H9 (cell line): ENCODE data around the gene CD59. TPM values are rescaled to one million over a fixed set of nuclear protein-coding genes. Genes with fewer than 3 reads are reported as not detected.

Source experiments
- DNase-seq: peaks from one replicate; pipeline ENCODE4 v3.0.0-alpha.2; 2017
- H2AFZ ChIP-seq: one replicate; pipeline ENCODE4 v1.6.1; 2013; ENCODE audit warnings: mild to moderate bottlenecking, low read length, control low read depth, moderate library complexity
- H2AK5ac ChIP-seq: 2 replicates; pipeline ENCODE4 v1.6.1; 2013; ENCODE audit warnings: low read length, control low read depth, mixed read lengths; ENCODE audit not compliant: insufficient read length
- H2BK120ac ChIP-seq: one replicate; pipeline ENCODE4 v1.6.1; 2013; ENCODE audit warnings: low read depth, mild to moderate bottlenecking, low read length, control low read depth, inconsistent platforms; ENCODE audit not compliant: poor library complexity, severe bottlenecking
- H2BK12ac ChIP-seq: 2 replicates; pipeline ENCODE4 v1.6.1; 2013; ENCODE audit warnings: low read length, control low read depth, mixed read lengths, low read depth; ENCODE audit not compliant: insufficient read length
- H2BK15ac ChIP-seq: 2 replicates; pipeline ENCODE4 v1.6.1; 2013; ENCODE audit warnings: low read depth, low read length, control low read depth
- H2BK20ac ChIP-seq: one replicate; pipeline ENCODE4 v1.6.1; 2013; ENCODE audit warnings: low read depth, mild to moderate bottlenecking, low read length, control low read depth, inconsistent platforms; ENCODE audit not compliant: poor library complexity, severe bottlenecking
- H2BK5ac ChIP-seq: 2 replicates; pipeline ENCODE4 v1.6.1; 2013; ENCODE audit warnings: low read length, control low read depth, mixed read lengths; ENCODE audit not compliant: insufficient read length
- H3K14ac ChIP-seq: 2 replicates; pipeline ENCODE4 v1.6.1; 2013; ENCODE audit warnings: low read length, control low read depth; ENCODE audit not compliant: insufficient read depth
- H3K18ac ChIP-seq: 2 replicates; pipeline ENCODE4 v1.6.1; 2013; ENCODE audit warnings: low read depth, mild to moderate bottlenecking, mixed read lengths, low read length, control low read depth; ENCODE audit not compliant: insufficient read length
- H3K23ac ChIP-seq: 2 replicates; pipeline ENCODE4 v1.6.1; 2013; ENCODE audit warnings: low read length, control low read depth, mixed read lengths, low read depth; ENCODE audit not compliant: insufficient read length
- H3K23me2 ChIP-seq: 2 replicates; pipeline ENCODE4 v1.6.1; 2013; ENCODE audit warnings: low read depth, mild to moderate bottlenecking, mixed read lengths, low read length, control low read depth; ENCODE audit not compliant: insufficient read length, poor library complexity, severe bottlenecking
- H3K27ac ChIP-seq: 2 replicates; pipeline ENCODE4 v1.5.1; 2013; ENCODE audit warnings: low read length, control low read depth, mixed read lengths, low read depth; ENCODE audit not compliant: insufficient read length
- H3K27me3 ChIP-seq: 2 replicates; pipeline ENCODE4 v1.6.1; 2013; ENCODE audit warnings: low read length, control low read depth, inconsistent platforms; ENCODE audit not compliant: insufficient read depth
- H3K4ac ChIP-seq: 2 replicates; pipeline ENCODE4 v1.6.1; 2013; ENCODE audit warnings: low read depth, mild to moderate bottlenecking, control low read depth, inconsistent platforms, low read length, moderate library complexity
- H3K4me1 ChIP-seq: 2 replicates; pipeline ENCODE4 v1.6.1; 2013; ENCODE audit warnings: low read length, control low read depth, inconsistent platforms; ENCODE audit not compliant: insufficient read depth
- H3K4me2 ChIP-seq: 2 replicates; pipeline ENCODE4 v1.6.1; 2013; ENCODE audit warnings: low read length, control low read depth, mixed read lengths; ENCODE audit not compliant: insufficient read length, insufficient read depth
- H3K56ac ChIP-seq: 2 replicates; pipeline ENCODE4 v1.6.1; 2013; ENCODE audit warnings: low read depth, mild to moderate bottlenecking, mixed read lengths, low read length, control low read depth; ENCODE audit not compliant: insufficient read length
- H3K79me1 ChIP-seq: 2 replicates; pipeline ENCODE4 v1.6.1; 2013; ENCODE audit warnings: low read depth, mild to moderate bottlenecking, moderate library complexity, low read length, control low read depth, inconsistent platforms; ENCODE audit not compliant: insufficient read depth, poor library complexity, severe bottlenecking
- H3K79me2 ChIP-seq: 2 replicates; pipeline ENCODE4 v1.6.1; 2013; ENCODE audit warnings: low read length, control low read depth, inconsistent platforms; ENCODE audit not compliant: insufficient read depth
- H3K9ac ChIP-seq: 2 replicates; pipeline ENCODE4 v1.6.1; 2013; ENCODE audit warnings: low read length, control low read depth, mixed read lengths; ENCODE audit not compliant: insufficient read length; ENCODE audit errors: extremely low read depth
- H3K9me3 ChIP-seq: one replicate; pipeline ENCODE4 v1.6.1; 2013; ENCODE audit warnings: low read depth, low read length, inconsistent platforms; ENCODE audit not compliant: control insufficient read depth
- H3T11ph ChIP-seq: one replicate; pipeline ENCODE4 v1.6.1; 2013; ENCODE audit warnings: mild to moderate bottlenecking, low read length, control low read depth, inconsistent platforms
- H4K20me1 ChIP-seq: one replicate; pipeline ENCODE4 v1.6.1; 2013; ENCODE audit not compliant: control insufficient read depth, insufficient read length, insufficient read depth
- H4K5ac ChIP-seq: 2 replicates; pipeline ENCODE4 v1.6.1; 2013; ENCODE audit warnings: low read depth, mild to moderate bottlenecking, mixed read lengths, low read length, control low read depth; ENCODE audit not compliant: insufficient read length
- H4K8ac ChIP-seq: replicated peaks from 2 replicates; pipeline ENCODE4 v1.6.1; 2013; ENCODE audit warnings: low read length, control low read depth, mixed read lengths, low read depth; ENCODE audit not compliant: insufficient read length
- H4K91ac ChIP-seq: 2 replicates; pipeline ENCODE4 v1.6.1; 2013; ENCODE audit warnings: low read depth, mild to moderate bottlenecking, moderate library complexity, mixed read lengths, low read length, control low read depth; ENCODE audit not compliant: insufficient read length
- H3K27ac Mint-ChIP-seq, 3 experiments: 2 replicates in 2 of 3; 3 replicates in 1 of 3; pipeline ENCODE4 v1.8.0; 2020 to 2021; ENCODE audit warnings: mixed read lengths in 3 of 3, mild to moderate bottlenecking in 1 of 3, moderate library complexity in 1 of 3
- H3K27me3 Mint-ChIP-seq: 2 replicates; pipeline ENCODE4 v1.8.0; 2021; ENCODE audit warnings: low read depth, mild to moderate bottlenecking, moderate library complexity, mixed read lengths
- H3K36me3 Mint-ChIP-seq, 3 experiments: 2 replicates in 2 of 3; 3 replicates in 1 of 3; pipeline ENCODE4 v1.8.0; 2020 to 2021; ENCODE audit warnings: low read depth in 3 of 3, mixed read lengths in 3 of 3; ENCODE audit not compliant: insufficient read depth in 1 of 3
- H3K4me1 Mint-ChIP-seq, 2 experiments: 2 replicates each; pipeline ENCODE4 v1.8.0; 2020; ENCODE audit warnings: mixed read lengths in 2 of 2
- H3K4me3 Mint-ChIP-seq, 2 experiments: 2 replicates in 1 of 2; 3 replicates in 1 of 2; pipeline ENCODE4 v1.8.0; 2020 to 2021; ENCODE audit warnings: mild to moderate bottlenecking in 2 of 2, mixed read lengths in 2 of 2, moderate library complexity in 1 of 2
- H3K9me3 Mint-ChIP-seq, 2 experiments: 2 replicates in 1 of 2; 3 replicates in 1 of 2; pipeline ENCODE4 v1.8.0; 2020; ENCODE audit warnings: mild to moderate bottlenecking in 2 of 2, mixed read lengths in 2 of 2, moderate library complexity in 1 of 2
- CTCF ChIP-seq: fragments of 200-600 bp; sonication (generic); conservative IDR thresholded peaks from 3 replicates; pipeline ENCODE4 v1.8.0; 2021; ENCODE audit warnings: antibody characterized with exemption, mild to moderate bottlenecking
- WGBS: extraction: QIAGEN DNeasy Blood & Tissue Kit; methylation state at CpG from one replicate; pipeline ENCODE4 v1.1.7; 2013; ENCODE audit warnings: missing lambda C conversion rate, low lambda C conversion rate, mixed read lengths; ENCODE audit not compliant: insufficient read length; ENCODE audit errors: extremely low coverage; 5-methylcytosine and 5-hydroxymethylcytosine counted together
- total RNA-seq: library from RNA; stranded (reverse); gene quantifications from 2 replicates; pipeline ENCODE4 v1.2.1, GENCODE V29; 2021

Gene CD59
- total RNA-seq, 1 experiment from 2014 or later = 91.5 TPM

DNA sequence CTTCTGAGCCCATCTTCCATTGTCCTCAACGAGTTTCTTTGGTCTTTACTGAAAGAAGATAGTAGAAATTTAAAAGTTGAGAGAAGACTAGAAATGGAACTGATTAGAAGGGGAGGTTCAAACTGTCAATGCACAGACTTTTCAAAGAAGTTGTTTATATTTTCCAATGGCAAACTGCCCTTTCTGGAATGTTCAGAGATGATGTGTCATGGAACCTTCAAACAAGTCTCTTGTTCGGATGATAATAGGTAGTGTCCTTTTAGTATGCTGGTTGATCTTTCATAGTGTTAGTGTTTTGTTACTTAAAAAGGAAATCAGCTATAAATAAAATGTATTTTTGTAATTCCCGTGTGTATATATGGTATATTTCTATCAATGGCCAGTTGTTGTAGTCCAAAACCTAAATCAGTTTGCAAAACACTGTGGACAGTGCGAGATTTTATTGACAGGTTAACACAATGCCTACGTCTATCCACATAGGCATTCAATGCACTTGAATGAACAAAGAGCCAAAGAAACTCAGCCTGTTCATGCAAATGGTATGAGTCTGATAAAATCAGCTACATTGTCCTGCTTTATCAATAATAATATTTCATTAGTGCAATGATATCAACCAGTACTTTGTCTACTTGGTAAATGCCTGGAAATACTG, 66.5 kb downstream of the CD59 start:
- H3K4me1 ChIP-seq = peaks cover 9% of the 10 kb centered on the region; the same call in 1 of the 2 replicates
- no peak for DNase-seq
- no peaks in the 10 kb centered on the region for H4K20me1 ChIP-seq
- no peak overlapping the region; the same call in 1 of the 2 replicates for H3K14ac ChIP-seq
- Mint-ChIP-seq H3K27ac (no peak overlapping the region), H3K27me3 (no peaks in the 10 kb centered on the region), H3K4me1 (peaks cover 41 to 43% of the 10 kb centered on the region in 2 experiments), H3K4me3 (no peak overlapping the region), H3K9me3 (peaks cover 7% of the 10 kb centered on the region in 2 experiments; a peak in 4 of 5 replicates), H3K36me3 (peaks cover 3 to 7% (median 3%) of the 10 kb centered on the region in 3 experiments)
- WGBS = no CpG with 5 or more reads among the region's 5 CpGs
- no peaks in the 10 kb centered on the region for H3K9me3 ChIP-seq
- TF ChIP-seq CTCF = no peak
- H2BK15ac ChIP-seq = no peak overlapping the region
- H3K23ac ChIP-seq = no peak overlapping the region
- no peak overlapping the region for H4K8ac ChIP-seq
- no peak overlapping the region for H3K18ac ChIP-seq
- H4K91ac ChIP-seq = no peak overlapping the region
- no peak overlapping the region for H3K27ac ChIP-seq
- no peak overlapping the region for H3K4ac ChIP-seq
- H3K9ac ChIP-seq = no peak overlapping the region
- no peak overlapping the region for H3K56ac ChIP-seq
- no peaks in the 10 kb centered on the region for H3K23me2 ChIP-seq
- no peak overlapping the region for H2AK5ac ChIP-seq
- H3K79me2 ChIP-seq = no peaks in the 10 kb centered on the region
- no peak overlapping the region for H2BK5ac ChIP-seq
- H3K4me2 ChIP-seq = no peak overlapping the region
- H4K5ac ChIP-seq = no peak overlapping the region
- H3K27me3 ChIP-seq = no peaks in the 10 kb centered on the region
- H2BK20ac ChIP-seq = no peak overlapping the region
- no peak overlapping the region for H2BK12ac ChIP-seq
- no peak overlapping the region for H2AFZ ChIP-seq
- no peaks in the 10 kb centered on the region for H3K79me1 ChIP-seq
- H3T11ph ChIP-seq = no peak overlapping the region
- H2BK120ac ChIP-seq = no peak overlapping the region
